HepG2 (cell line): Measurements from ENCODE around the gene KCNQ5. TPM values are rescaled to one million over a fixed set of nuclear protein-coding genes. Genes with fewer than 3 reads are reported as not detected.

Source experiments
- ATAC-seq: fragments of 200-7000 bp; cut with Tn5 transposase; 3 replicates; pipeline ENCODE4 v1.9.1; 2020; ENCODE audit warnings: mild to moderate bottlenecking, moderate library complexity
- BruUV-seq: library from RNA; stranded (reverse); fragments of 400-500 nt; replicated peaks from 2 replicates; lab custom pipeline; 2021; lab: Mats Ljungman, UMichigan
- CTCF ChIA-PET: fragments of 300-600 bp; formaldehyde crosslinking; extraction: SDS; loops from one replicate; lab custom pipeline; 2021; ENCODE audit warnings: low total read pairs, inconsistent platforms, low intra/inter-chr PET ratio; lab: Yijun Ruan, JAX
- POLR2A ChIA-PET: fragments of 350-600 bp; sonication (Branson Sonifier 250); formaldehyde crosslinking; loops from one replicate; lab custom pipeline; 2020; ENCODE audit warnings: antibody characterized with exemption, inconsistent platforms; lab: Yijun Ruan, JAX
- DNase-seq: peaks from one replicate; pipeline ENCODE4 v3.0.0-alpha.2; 2015; ENCODE audit warnings: low spot score
- FAIRE-seq: peaks from 3 replicates; lab custom pipeline; 2011; peaks lifted over from hg19 to GRCh38; lab: Jason Lieb, UNC
- H2AFZ ChIP-seq: one replicate; pipeline ENCODE4 v1.6.1; 2011; ENCODE audit warnings: low read length, inconsistent platforms
- H3K27ac ChIP-seq: fragments of 300-600 bp; 3 replicates; pipeline ENCODE4 v1.8.0; 2011; ENCODE audit warnings: mixed run types, mild to moderate bottlenecking, mixed read lengths, low read length, inconsistent platforms; ENCODE audit not compliant: insufficient read depth; ENCODE audit errors: extremely low read length
- H3K27me3 ChIP-seq, 2 experiments: fragments of 200-600 bp in 1 of 2; 2 replicates in 1 of 2; 3 replicates in 1 of 2; pipeline versions ENCODE4 v1.6.0 to v1.8.0; 2011; ENCODE audit warnings: low read length in 2 of 2, mild to moderate bottlenecking in 2 of 2, moderate library complexity in 2 of 2, inconsistent platforms in 1 of 2; ENCODE audit not compliant: insufficient read depth in 2 of 2, control insufficient read depth in 1 of 2
- H3K36me3 ChIP-seq, 2 experiments: fragments of 200-600 bp in 1 of 2; replicated peaks in 1 of 2; 2 replicates in 1 of 2; 3 replicates in 1 of 2; pipeline versions ENCODE4 v1.5.1 to v1.8.0; 2011; ENCODE audit warnings: low read length in 2 of 2, inconsistent platforms in 1 of 2; ENCODE audit not compliant: insufficient read depth in 2 of 2, control insufficient read depth in 1 of 2
- H3K4me1 ChIP-seq: 2 replicates; pipeline ENCODE4 v1.5.1; 2012; ENCODE audit warnings: low read length, inconsistent platforms; ENCODE audit not compliant: insufficient read depth
- H3K4me2 ChIP-seq: 2 replicates; pipeline ENCODE4 v1.6.0; 2011; ENCODE audit warnings: low read depth, low read length, inconsistent platforms
- H3K4me3 ChIP-seq, 3 experiments: fragments of 200-600 bp in 1 of 3; sonication (generic), shearing (Covaris generic) in 1 of 3; replicated peaks in 1 of 3; 2 replicates each; pipeline ENCODE4 v1.5.1; 2011 to 2016; ENCODE audit warnings: low read length in 3 of 3, inconsistent platforms in 2 of 3, low read depth in 2 of 3, mild to moderate bottlenecking in 2 of 3, control low read depth in 1 of 3, mixed read lengths in 1 of 3; ENCODE audit not compliant: insufficient read depth in 1 of 3
- H3K79me2 ChIP-seq: one replicate; pipeline ENCODE4 v1.6.1; 2011; ENCODE audit warnings: low read length, inconsistent platforms; ENCODE audit not compliant: insufficient read depth
- H3K9ac ChIP-seq: 2 replicates; pipeline ENCODE4 v1.6.0; 2011; ENCODE audit warnings: mild to moderate bottlenecking, low read depth, low read length, inconsistent platforms; ENCODE audit not compliant: insufficient read depth
- H3K9me3 ChIP-seq: 2 replicates; pipeline ENCODE4 v1.5.1; 2012; ENCODE audit warnings: mild to moderate bottlenecking, low read length
- H4K20me1 ChIP-seq: 2 replicates; pipeline ENCODE4 v1.6.0; 2011; ENCODE audit warnings: inconsistent platforms, mild to moderate bottlenecking, low read length, moderate library complexity; ENCODE audit not compliant: insufficient read depth
- HMGA1 ChIP-seq: sonication (generic); formaldehyde crosslinking; conservative IDR thresholded peaks from 2 replicates; pipeline ENCODE4 v1.4.0; 2020; ENCODE audit warnings: missing genetic modification reagents
- HNF4A ChIP-seq: sonication (generic); formaldehyde crosslinking; IDR thresholded peaks from 2 replicates; pipeline ENCODE4 v1.4.0; 2020; ENCODE audit warnings: missing genetic modification reagents
- KLF15 ChIP-seq: sonication (generic); formaldehyde crosslinking; IDR thresholded peaks from 2 replicates; pipeline ENCODE4 v1.8.1; 2023; ENCODE audit warnings: borderline replicate concordance, mild to moderate bottlenecking, inconsistent platforms, missing genetic modification reagents, mixed read lengths
- MED8 ChIP-seq: sonication (generic); formaldehyde crosslinking; IDR thresholded peaks from 2 replicates; pipeline ENCODE4 v1.8.1; 2023; ENCODE audit warnings: mild to moderate bottlenecking, missing genetic modification reagents; ENCODE audit not compliant: insufficient replicate concordance
- MEIS1 ChIP-seq: sonication (generic); formaldehyde crosslinking; IDR thresholded peaks from 2 replicates; pipeline ENCODE4 v1.9.0; 2021; ENCODE audit warnings: mild to moderate bottlenecking, missing genetic modification reagents, moderate library complexity, borderline replicate concordance
- NFE2L1 ChIP-seq: sonication (generic); formaldehyde crosslinking; IDR thresholded peaks from 2 replicates; pipeline ENCODE4 v1.4.0; 2020; ENCODE audit warnings: missing genetic modification reagents, mild to moderate bottlenecking, borderline replicate concordance
- NPAS2 ChIP-seq: sonication (generic); formaldehyde crosslinking; IDR thresholded peaks from 2 replicates; pipeline ENCODE4 v1.8.0; 2022; ENCODE audit warnings: mild to moderate bottlenecking, missing genetic modification reagents, borderline replicate concordance
- PTBP1 ChIP-seq: fragments of 200-400 bp; formaldehyde crosslinking; IDR thresholded peaks from 2 replicates; pipeline ENCODE4 v1.6.1; 2018; ENCODE audit warnings: low read length, low read depth; ENCODE audit not compliant: poor library complexity, severe bottlenecking
- SOX5 ChIP-seq: IDR thresholded peaks from 2 replicates; pipeline ENCODE4 v1.6.1; 2016; ENCODE audit warnings: borderline replicate concordance
- SRSF4 ChIP-seq: fragments of 200-400 bp; formaldehyde crosslinking; IDR thresholded peaks from one replicate; pipeline ENCODE4 v1.6.1; 2018; ENCODE audit warnings: mild to moderate bottlenecking, low read depth, low read length, moderate library complexity; ENCODE audit not compliant: poor library complexity, severe bottlenecking
- TAF1 ChIP-seq: sonication (generic); formaldehyde crosslinking; IDR thresholded peaks from 2 replicates; pipeline ENCODE4 v1.4.0; 2020; ENCODE audit warnings: missing genetic modification reagents
- ZNF101 ChIP-seq: sonication (generic); formaldehyde crosslinking; IDR thresholded peaks from 2 replicates; pipeline ENCODE4 v1.4.0; 2020; ENCODE audit warnings: mild to moderate bottlenecking, low read depth, missing genetic modification reagents, borderline replicate concordance
- ZNF160 ChIP-seq: sonication (generic); formaldehyde crosslinking; IDR thresholded peaks from 2 replicates; pipeline ENCODE4 v1.8.0; 2022; ENCODE audit warnings: mild to moderate bottlenecking, inconsistent platforms, missing genetic modification reagents
- ZNF207 ChIP-seq: fragments of 450-650 bp; IDR thresholded peaks from 2 replicates; pipeline ENCODE4 v1.6.1; 2016; ENCODE audit warnings: antibody characterized with exemption, borderline replicate concordance
- ZNF431 ChIP-seq: sonication (generic); formaldehyde crosslinking; IDR thresholded peaks from 2 replicates; pipeline ENCODE4 v1.9.0; 2022; ENCODE audit warnings: missing genetic modification reagents, low read depth, mild to moderate bottlenecking, borderline replicate concordance
- ZNF446 ChIP-seq: sonication (generic); formaldehyde crosslinking; IDR thresholded peaks from 2 replicates; pipeline ENCODE4 v1.5.0; 2020; ENCODE audit warnings: mild to moderate bottlenecking, missing genetic modification reagents
- ZNF605 ChIP-seq: sonication (generic); formaldehyde crosslinking; IDR thresholded peaks from 2 replicates; pipeline ENCODE4 v1.8.0; 2022; ENCODE audit warnings: mild to moderate bottlenecking, missing genetic modification reagents
- ZNF780A ChIP-seq: sonication (generic); formaldehyde crosslinking; IDR thresholded peaks from 2 replicates; pipeline ENCODE4 v1.8.0; 2022; ENCODE audit warnings: mild to moderate bottlenecking, missing genetic modification reagents, moderate library complexity
- WGBS: methylation state at CpG from one replicate; pipeline ENCODE4 v1.1.6; 2017; ENCODE audit warnings: low lambda C conversion rate; 5-methylcytosine and 5-hydroxymethylcytosine counted together
- in situ Hi-C: cut with HindIII; loops from 2 replicates; pipeline ENCODE4 v1.10.0; 2017; ENCODE audit warnings: low pct_unique_long_range_greater_than_20kb; ENCODE audit not compliant: extremely low pct_ligation_motif_present
- intact Hi-C: fragments of 100-400 bp; cut with micrococcal nuclease; formaldehyde crosslinking; loops from one replicate; pipeline ENCODE4 v1.10.0; 2022; ENCODE audit not compliant: unreplicated experiment
- polyA plus RNA-seq, 8 experiments: library from polyadenylated mRNA; depleted of rRNA in 3 of 8; stranded (reverse) in 7 of 8; unstranded in 1 of 8; fragments of >200 nt; fragmentation: Illumina TruSeq in 4 of 8; extraction: Trizol in 4 of 8; gene quantifications; 2 replicates each; pipeline versions ENCODE4 v1.2.1 to v1.2.3, GENCODE V29; 2011 to 2016; ENCODE audit warnings: low read depth in 4 of 8, missing spikeins in 1 of 8, mixed read lengths in 1 of 8; ENCODE audit not compliant: insufficient read depth in 1 of 8
- total RNA-seq, 5 experiments: library from RNA; depleted of rRNA; stranded (reverse); fragments of >200 nt; fragmentation: Illumina TruSeq; extraction: Trizol; gene quantifications; 2 replicates each; pipeline ENCODE4 v1.2.3, GENCODE V29; 2016; ENCODE audit warnings: low read depth in 1 of 5

KCNQ5 gene
- total and polyA plus RNA-seq, 2 of the 13 experiments (the other 11 are each of a cell fraction or from before 2014, with no cell fraction given) = 0.04 TPM; not detected in 1

DNA sequence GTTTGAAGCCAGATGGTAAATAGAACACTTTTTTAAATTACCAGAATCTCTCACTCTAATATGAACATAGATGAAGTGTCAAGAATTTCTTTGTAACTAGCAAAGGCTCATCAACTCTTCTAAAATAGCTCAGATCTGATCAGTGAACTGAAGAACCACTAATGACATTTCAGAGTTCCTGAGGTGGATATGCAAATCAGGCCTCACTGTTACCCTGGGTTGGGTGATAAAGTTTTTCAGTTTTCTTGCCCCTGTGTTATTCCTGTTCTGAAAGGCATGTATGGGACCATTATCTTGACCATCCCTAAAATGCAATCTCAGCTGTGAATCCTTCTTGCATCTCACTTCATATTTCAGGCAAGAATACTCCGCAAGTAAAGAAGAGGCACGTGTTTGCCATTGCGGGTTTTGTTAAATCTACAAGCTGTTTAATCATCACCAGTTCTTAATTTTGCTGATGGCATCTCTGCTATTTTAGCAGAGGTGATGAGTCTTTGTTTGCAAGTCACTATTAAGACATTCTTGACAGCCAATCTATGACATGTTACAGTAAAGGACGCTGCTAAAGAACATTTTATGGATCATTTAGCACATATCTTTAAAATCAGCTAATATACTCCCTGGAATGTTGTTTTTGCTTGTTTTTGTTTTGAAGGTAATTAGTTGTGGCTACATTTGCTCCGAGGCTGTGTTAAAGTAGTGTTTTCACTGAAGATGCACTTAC lies 555.5 kb downstream of the KCNQ5 start:
- no peaks in the 10 kb centered on the region for H3K9me3 ChIP-seq
- DNase-seq (no peak), FAIRE-seq (no peak), ATAC-seq (no peak)
- no peak overlapping the region for H3K9ac ChIP-seq
- no peaks in the 10 kb centered on the region for H3K36me3 ChIP-seq
- intact Hi-C loops (no loop called here), in situ Hi-C loops (no loop called here)
- no peak for TF ChIP-seq MED8 (CRISPR knock-in tag)
- no peak for TF ChIP-seq ZNF780A (CRISPR knock-in tag)
- H4K20me1 ChIP-seq = no peaks in the 10 kb centered on the region
- CTCF ChIA-PET = no interaction called here
- no peak overlapping the region for H3K4me3 ChIP-seq
- H2AFZ ChIP-seq = no peak overlapping the region
- WGBS = 21% methylated on average over 5 of the region's 5 CpGs
- no peaks in the 10 kb centered on the region for H3K4me1 ChIP-seq
- no peak overlapping the region for H3K4me2 ChIP-seq
- POLR2A ChIA-PET = no interaction called here
- H3K79me2 ChIP-seq = no peaks in the 10 kb centered on the region
- H3K27me3 ChIP-seq = no peaks in the 10 kb centered on the region; a peak in 1 of 5 replicates
- BruUV-seq = no TSS peak
- no peak overlapping the region for H3K27ac ChIP-seq

- Histone ChIP-seq H4K20me1 (no peaks in the 10 kb centered on the region), H3K36me3 (no peaks in the 10 kb centered on the region), H3K79me2 (no peaks in the 10 kb centered on the region), H3K4me1 (no peaks in the 10 kb centered on the region), H2AFZ (no peak overlapping the region), H3K4me3 (no peak overlapping the region), H3K4me2 (no peak overlapping the region), H3K27me3 (no peaks in the 10 kb centered on the region), H3K9ac (no peak overlapping the region), H3K9me3 (no peaks in the 10 kb centered on the region), H3K27ac (no peak overlapping the region)
- in situ Hi-C loops = no loop called here
- BruUV-seq = no TSS peak
- ATAC-seq = no peak
- ChIA-PET POLR2A (no interaction called here), CTCF (interaction anchor here (1.2 to 1.9 kb wide), 2 partner anchors 766 to 768 kb away, joined by 3 to 11 read pairs; no protein-coding TSS in a partner anchor)
- intact Hi-C loops = no loop called here
- no peak for DNase-seq
- 1% methylated on average over 6 of the region's 6 CpGs for WGBS
- TF ChIP-seq SOX5 (no peak), NFE2L1 (CRISPR knock-in tag) (no peak), NPAS2 (no peak), HNF4A (CRISPR knock-in tag) (no peak), ZNF207 (no peak), KLF15 (CRISPR knock-in tag) (no peak), MEIS1 (CRISPR knock-in tag) (no peak), TAF1 (no peak), ZNF160 (no peak), SRSF4 (no peak), ZNF101 (CRISPR knock-in tag) (no peak), ZNF605 (CRISPR knock-in tag) (no peak), ZNF431 (no peak), ZNF446 (CRISPR knock-in tag) (no peak), PTBP1 (no peak), HMGA1 (CRISPR knock-in tag) (no peak)
- TF ChIP-seq, all 625 proteins: peak for 0
- FAIRE-seq = no peak
Observed at GRCh38 chr6:73180076-73180738, 558.3 kb downstream of the KCNQ5 start.
